ENCODE results near the gene CD180. TPM values are rescaled to one million over a fixed set of nuclear protein-coding genes. Genes with fewer than 3 reads are reported as not detected.

CD180 gene
- total RNA-seq, 1 experiment from 2014 or later, result not detected

DNA sequence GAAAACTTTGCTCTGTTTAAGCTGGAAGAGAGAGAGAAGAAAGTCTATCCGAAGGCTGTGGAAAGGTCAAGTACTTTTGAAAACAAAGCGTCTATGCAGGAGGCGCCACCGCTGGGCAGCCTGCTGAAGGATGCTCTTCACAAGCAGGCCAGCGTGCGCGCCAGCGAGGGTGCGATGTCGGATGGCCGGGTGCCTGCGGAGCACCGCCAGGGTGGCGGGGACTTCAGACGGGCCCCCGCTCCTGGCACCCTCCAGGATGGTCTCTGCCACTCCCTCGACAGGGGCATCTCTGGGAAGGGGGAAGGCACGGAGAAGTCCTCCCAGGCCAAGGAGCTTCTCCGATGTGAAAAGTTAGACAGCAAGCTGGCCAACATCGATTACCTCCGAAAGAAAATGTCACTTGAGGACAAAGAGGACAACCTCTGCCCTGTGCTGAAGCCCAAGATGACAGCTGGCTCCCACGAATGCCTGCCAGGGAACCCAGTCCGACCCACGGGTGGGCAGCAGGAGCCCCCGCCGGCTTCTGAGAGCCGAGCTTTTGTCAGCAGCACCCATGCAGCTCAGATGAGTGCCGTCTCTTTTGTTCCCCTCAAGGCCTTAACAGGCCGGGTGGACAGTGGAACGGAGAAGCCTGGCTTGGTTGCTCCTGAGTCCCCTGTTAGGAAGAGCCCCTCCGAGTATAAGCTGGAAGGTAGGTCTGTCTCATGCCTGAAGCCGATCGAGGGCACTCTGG lies 32.6 kb downstream of the CD180 start:
- no TSS peak for BruUV-seq (replicated peaks)
- POLR2A ChIA-PET, result no interaction called here

DNA sequence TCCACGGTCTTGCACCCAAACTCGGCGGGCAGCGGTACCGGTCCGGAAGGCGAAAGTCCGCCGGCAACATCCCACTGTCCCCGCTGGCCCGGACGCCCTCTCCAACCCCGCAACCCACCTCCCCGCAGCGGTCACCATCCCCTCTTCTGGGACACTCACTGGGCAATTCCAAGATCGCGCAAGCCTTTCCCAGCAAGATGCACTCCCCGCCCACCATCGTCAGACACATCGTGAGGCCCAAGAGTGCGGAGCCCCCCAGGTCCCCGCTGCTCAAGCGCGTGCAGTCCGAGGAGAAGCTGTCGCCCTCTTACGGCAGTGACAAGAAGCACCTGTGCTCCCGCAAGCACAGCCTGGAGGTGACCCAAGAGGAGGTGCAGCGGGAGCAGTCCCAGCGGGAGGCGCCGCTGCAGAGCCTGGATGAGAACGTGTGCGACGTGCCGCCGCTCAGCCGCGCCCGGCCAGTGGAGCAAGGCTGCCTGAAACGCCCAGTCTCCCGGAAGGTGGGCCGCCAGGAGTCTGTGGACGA lies 33.3 kb downstream of the CD180 start:
- no peak for DNase-seq (ENCODE audit: low read depth, low spot score)
- BruUV-seq (replicated peaks), result no TSS peak
- Histone ChIP-seq H3K9me2 (ENCODE audit: insufficient read depth) (no peaks in the 10 kb centered on the region), H3K4me1 (ENCODE audit: control insufficient read depth in 1 of 2, insufficient read depth in 2 of 2, low read length in 2 of 2) (peaks cover 12 to 25% of the 10 kb centered on the region in 2 experiments), H3K4me2 (ENCODE audit: low read length) (no peak overlapping the region), H3K36me3 (ENCODE audit: control insufficient read depth in 1 of 2, insufficient read depth in 2 of 2, low read length in 2 of 2) (no peaks in the 10 kb centered on the region), H3K79me2 (ENCODE audit: insufficient read depth, low read length) (no peaks in the 10 kb centered on the region), H2AFZ (ENCODE audit: low read depth, low read length, poor library complexity, severe bottlenecking) (no peak overlapping the region), H3K9ac (ENCODE audit: low read length) (no peak overlapping the region), H3K4me3 (replicated peaks in 1 of 2; ENCODE audit: low read depth in 1 of 2, low read length in 2 of 2) (no peak overlapping the region), H3K9me3 (ENCODE audit: control insufficient read depth in 1 of 2, insufficient read depth in 1 of 2, low read depth in 1 of 2, low read length in 2 of 2) (no peaks in the 10 kb centered on the region), H3K27ac (ENCODE audit: low read depth, low read length) (no peak overlapping the region), H3K27me3 (ENCODE audit: insufficient read depth, low read length) (no peaks in the 10 kb centered on the region), H4K20me1 (ENCODE audit: insufficient read depth) (no peaks in the 10 kb centered on the region)
- intact Hi-C loops (cut with micrococcal nuclease), result no loop called here
- TF ChIP-seq, protein P1, sequence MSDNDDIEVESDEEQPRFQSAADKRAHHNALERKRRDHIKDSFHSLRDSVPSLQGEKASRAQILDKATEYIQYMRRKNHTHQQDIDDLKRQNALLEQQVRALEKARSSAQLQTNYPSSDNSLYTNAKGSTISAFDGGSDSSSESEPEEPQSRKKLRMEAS (IDR thresholded peaks at IDR 0.05), result no peak
- no peak for TF ChIP-seq ELF1 (IDR thresholded peaks at IDR 0.05; ENCODE audit: borderline replicate concordance, low read depth)
- TF ChIP-seq POLR2AphosphoS5 (IDR thresholded peaks at IDR 0.05; ENCODE audit: low read depth, low read length), result no peak
- TF ChIP-seq POLR2A (IDR thresholded peaks at IDR 0.05; ENCODE audit: borderline replicate concordance, extremely low read depth, insufficient read depth, insufficient read length), result no peak
- no peak for TF ChIP-seq ZFX (IDR thresholded peaks at IDR 0.05)
- no peak for TF ChIP-seq ZNF274 (IDR thresholded peaks at IDR 0.05; ENCODE audit: low read depth, low read length)
- TF ChIP-seq SP1 (IDR thresholded peaks at IDR 0.05; ENCODE audit: low read depth), result no peak
- TF ChIP-seq, protein P2, sequence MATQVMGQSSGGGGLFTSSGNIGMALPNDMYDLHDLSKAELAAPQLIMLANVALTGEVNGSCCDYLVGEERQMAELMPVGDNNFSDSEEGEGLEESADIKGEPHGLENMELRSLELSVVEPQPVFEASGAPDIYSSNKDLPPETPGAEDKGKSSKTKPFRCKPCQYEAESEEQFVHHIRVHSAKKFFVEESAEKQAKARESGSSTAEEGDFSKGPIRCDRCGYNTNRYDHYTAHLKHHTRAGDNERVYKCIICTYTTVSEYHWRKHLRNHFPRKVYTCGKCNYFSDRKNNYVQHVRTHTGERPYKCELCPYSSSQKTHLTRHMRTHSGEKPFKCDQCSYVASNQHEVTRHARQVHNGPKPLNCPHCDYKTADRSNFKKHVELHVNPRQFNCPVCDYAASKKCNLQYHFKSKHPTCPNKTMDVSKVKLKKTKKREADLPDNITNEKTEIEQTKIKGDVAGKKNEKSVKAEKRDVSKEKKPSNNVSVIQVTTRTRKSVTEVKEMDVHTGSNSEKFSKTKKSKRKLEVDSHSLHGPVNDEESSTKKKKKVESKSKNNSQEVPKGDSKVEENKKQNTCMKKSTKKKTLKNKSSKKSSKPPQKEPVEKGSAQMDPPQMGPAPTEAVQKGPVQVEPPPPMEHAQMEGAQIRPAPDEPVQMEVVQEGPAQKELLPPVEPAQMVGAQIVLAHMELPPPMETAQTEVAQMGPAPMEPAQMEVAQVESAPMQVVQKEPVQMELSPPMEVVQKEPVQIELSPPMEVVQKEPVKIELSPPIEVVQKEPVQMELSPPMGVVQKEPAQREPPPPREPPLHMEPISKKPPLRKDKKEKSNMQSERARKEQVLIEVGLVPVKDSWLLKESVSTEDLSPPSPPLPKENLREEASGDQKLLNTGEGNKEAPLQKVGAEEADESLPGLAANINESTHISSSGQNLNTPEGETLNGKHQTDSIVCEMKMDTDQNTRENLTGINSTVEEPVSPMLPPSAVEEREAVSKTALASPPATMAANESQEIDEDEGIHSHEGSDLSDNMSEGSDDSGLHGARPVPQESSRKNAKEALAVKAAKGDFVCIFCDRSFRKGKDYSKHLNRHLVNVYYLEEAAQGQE (IDR thresholded peaks at IDR 0.05; ENCODE audit: low read depth), result no peak
- TF ChIP-seq CBX3 (IDR thresholded peaks at IDR 0.05; ENCODE audit: low read depth), result no peak
- POLR2A ChIA-PET, result no interaction called here
- CTCF ChIA-PET, result no interaction called here
- RAD21 ChIA-PET (ENCODE audit: low non-redundant PET in 1 of 2, low total read pairs in 2 of 2, uncharacterized antibody in 2 of 2, unreplicated experiment in 2 of 2), result no interaction called here
- ATAC-seq, result no peak

More for the DNA sequence above, 32.6 kb downstream of the CD180 start:
- RAD21 ChIA-PET (ENCODE audit: low non-redundant PET in 1 of 2, low total read pairs in 2 of 2, uncharacterized antibody in 2 of 2, unreplicated experiment in 2 of 2), result no interaction called here
- no peak for ATAC-seq
- Histone ChIP-seq H4K20me1 (ENCODE audit: insufficient read depth) (no peaks in the 10 kb centered on the region), H3K79me2 (ENCODE audit: insufficient read depth, low read length) (no peaks in the 10 kb centered on the region), H3K9me3 (ENCODE audit: control insufficient read depth in 1 of 2, insufficient read depth in 1 of 2, low read depth in 1 of 2, low read length in 2 of 2) (no peaks in the 10 kb centered on the region), H3K4me1 (ENCODE audit: control insufficient read depth in 1 of 2, insufficient read depth in 2 of 2, low read length in 2 of 2) (peaks cover 12 to 25% of the 10 kb centered on the region in 2 experiments), H2AFZ (ENCODE audit: low read depth, low read length, poor library complexity, severe bottlenecking) (no peak overlapping the region), H3K9me2 (ENCODE audit: insufficient read depth) (no peaks in the 10 kb centered on the region), H3K27ac (ENCODE audit: low read depth, low read length) (no peak overlapping the region), H3K9ac (ENCODE audit: low read length) (no peak overlapping the region), H3K4me2 (ENCODE audit: low read length) (no peak overlapping the region), H3K4me3 (replicated peaks in 1 of 2; ENCODE audit: low read depth in 1 of 2, low read length in 2 of 2) (no peak overlapping the region), H3K27me3 (ENCODE audit: insufficient read depth, low read length) (no peaks in the 10 kb centered on the region), H3K36me3 (ENCODE audit: control insufficient read depth in 1 of 2, insufficient read depth in 2 of 2, low read length in 2 of 2) (no peaks in the 10 kb centered on the region)
- DNase-seq (ENCODE audit: low read depth, low spot score), result no peak
- CTCF ChIA-PET, result interaction anchor here (1.0 kb wide), 1 partner anchor 43 kb away, joined by 3 read pairs; no protein-coding TSS in a partner anchor
- intact Hi-C loops (cut with micrococcal nuclease), result no loop called here
- TF ChIP-seq SRF (IDR thresholded peaks at IDR 0.05; ENCODE audit: low read depth), result no peak
- TF ChIP-seq EZH2phosphoT487 (IDR thresholded peaks at IDR 0.05; ENCODE audit: borderline replicate concordance), result no peak
- no peak for TF ChIP-seq FOSL1 (IDR thresholded peaks at IDR 0.05; ENCODE audit: low read depth)
- TF ChIP-seq SIN3A (IDR thresholded peaks at IDR 0.05; ENCODE audit: low read depth), result no peak
- no peak for TF ChIP-seq JUND (IDR thresholded peaks at IDR 0.05)
- no peak for TF ChIP-seq RAD21 (IDR thresholded peaks at IDR 0.05; ENCODE audit: low read depth)
- TF ChIP-seq, protein P3, sequence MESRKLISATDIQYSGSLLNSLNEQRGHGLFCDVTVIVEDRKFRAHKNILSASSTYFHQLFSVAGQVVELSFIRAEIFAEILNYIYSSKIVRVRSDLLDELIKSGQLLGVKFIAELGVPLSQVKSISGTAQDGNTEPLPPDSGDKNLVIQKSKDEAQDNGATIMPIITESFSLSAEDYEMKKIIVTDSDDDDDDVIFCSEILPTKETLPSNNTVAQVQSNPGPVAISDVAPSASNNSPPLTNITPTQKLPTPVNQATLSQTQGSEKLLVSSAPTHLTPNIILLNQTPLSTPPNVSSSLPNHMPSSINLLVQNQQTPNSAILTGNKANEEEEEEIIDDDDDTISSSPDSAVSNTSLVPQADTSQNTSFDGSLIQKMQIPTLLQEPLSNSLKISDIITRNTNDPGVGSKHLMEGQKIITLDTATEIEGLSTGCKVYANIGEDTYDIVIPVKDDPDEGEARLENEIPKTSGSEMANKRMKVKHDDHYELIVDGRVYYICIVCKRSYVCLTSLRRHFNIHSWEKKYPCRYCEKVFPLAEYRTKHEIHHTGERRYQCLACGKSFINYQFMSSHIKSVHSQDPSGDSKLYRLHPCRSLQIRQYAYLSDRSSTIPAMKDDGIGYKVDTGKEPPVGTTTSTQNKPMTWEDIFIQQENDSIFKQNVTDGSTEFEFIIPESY (IDR thresholded peaks at IDR 0.05; ENCODE audit: extremely low read depth, insufficient replicate concordance, low read length), result no peak

Data from HCT116 (cell line).